Measurements from ENCODE around the gene ANKRD39.

- TF ChIP-seq POLR2A (IDR thresholded peaks at IDR 0.05) (no peak), CTCF (IDR thresholded peaks at IDR 0.05) (no peak)
These were observed 23.1 kb upstream of the ANKRD39 start for GRCh38 chr2:96880891-96881273.

Data from testis (tissue), 2 donors.